Activated CD8-positive, alpha-beta memory T cell treated with anti-CD3 and anti-CD28 coated beads, Interleukin-2, amount 50 U/mL, for 24 hours (primary cell): ENCODE measurements around the gene FKBP8.
"Not testable (repeated sequence)": the region's sequence is repeated elsewhere in the genome, so short reads cannot be mapped to it uniquely, and the experiment has no call there.

Experiments
- DNase-seq: peaks from one replicate; pipeline ENCODE4 v3.0.0-alpha.2; 2020; ENCODE audit errors: extremely low read depth

FKBP8 gene

GRCh38 chr19:18558604-18559003, 15.2 kb upstream of the FKBP8 start:
- no peak for DNase-seq

GRCh38 chr19:18558202-18558555, 14.8 kb upstream of the FKBP8 start:
- DNase-seq: no peak

DNA sequence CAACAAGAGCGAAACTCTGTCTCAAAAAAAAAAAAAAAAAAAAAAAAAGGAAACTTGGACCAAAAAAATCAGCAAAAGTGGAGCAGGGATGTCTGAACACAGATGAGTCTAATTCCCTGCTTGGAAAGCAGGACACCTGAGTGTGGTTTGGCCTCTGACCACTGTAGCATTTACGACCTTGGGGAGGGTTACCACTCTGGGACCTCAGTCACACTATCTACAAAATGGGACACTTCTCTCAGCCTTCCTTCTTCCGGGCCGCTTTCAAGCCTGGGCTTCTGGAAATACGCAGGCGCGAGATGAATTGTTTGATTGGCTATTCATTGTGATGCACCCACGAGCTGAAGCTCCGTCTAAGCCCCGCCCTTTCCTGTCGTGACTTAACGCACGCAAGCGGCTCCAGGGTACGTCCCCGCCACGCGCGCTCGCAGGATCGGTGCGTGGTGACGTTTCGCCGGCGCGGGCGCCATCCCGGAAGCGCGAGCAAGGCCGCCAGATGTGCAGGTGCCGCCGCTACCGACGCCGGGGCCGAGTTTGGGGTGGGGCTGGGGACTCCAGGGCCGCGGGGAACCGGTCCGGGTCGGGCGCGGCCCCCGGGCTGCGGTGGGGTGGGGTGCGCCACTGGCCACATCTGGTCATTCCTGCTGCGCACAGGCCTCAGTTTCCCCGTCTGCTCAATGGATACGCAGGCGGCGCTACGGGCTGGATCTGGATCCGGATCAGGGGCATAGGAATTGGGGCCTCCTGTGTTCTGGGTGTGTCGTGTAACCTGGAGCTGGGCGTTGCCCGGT, 14.2 kb upstream of the FKBP8 start, which contains the start of gene KXD1:
TSS of gene KXD1 (plus strand) at position 460 of the 791 bp plus-strand sequence. CDS start 4,187 bp downstream, outside the sequence.
- peak; percentile 96 for DNase-seq

GRCh38 chr19:18551631-18552030, 8.3 kb upstream of the FKBP8 start:
- no peak for DNase-seq

DNA sequence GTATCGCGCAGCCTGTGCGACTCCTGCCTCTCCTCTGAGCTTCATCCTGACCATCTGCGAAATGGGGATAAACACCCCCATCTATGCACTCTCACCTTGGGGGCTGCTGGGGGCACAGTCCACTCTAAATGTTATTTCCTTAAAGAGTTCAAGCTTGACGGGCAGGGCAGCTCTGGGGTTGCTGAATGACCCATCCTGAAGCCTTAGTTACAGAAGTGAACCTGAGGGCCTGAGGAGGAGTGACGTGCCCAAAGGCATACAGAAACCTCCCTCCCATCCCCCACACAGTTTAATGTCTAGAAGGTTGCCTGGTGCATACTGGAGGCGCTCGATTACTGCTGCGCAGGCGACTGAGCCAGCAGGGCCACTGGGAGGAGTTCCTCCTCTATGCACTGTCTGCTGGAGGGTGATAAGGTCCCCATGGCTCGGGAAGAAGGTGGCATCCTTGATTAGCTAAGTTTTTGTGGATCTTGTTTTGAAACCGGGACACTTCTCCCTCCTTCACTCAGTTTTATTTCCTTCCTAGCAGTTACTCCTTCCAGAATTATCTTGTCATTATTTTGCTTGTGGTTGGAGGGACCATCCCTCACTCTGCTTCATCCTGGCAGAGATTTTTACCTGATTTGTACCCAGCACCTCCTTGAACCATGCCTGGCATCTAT, 572 bp upstream of the FKBP8 start:
- DNase-seq: peak; percentile 39

GRCh38 chr19:18541992-18542940, 1.1 kb downstream of the FKBP8 start:
- no peak for DNase-seq

DNA sequence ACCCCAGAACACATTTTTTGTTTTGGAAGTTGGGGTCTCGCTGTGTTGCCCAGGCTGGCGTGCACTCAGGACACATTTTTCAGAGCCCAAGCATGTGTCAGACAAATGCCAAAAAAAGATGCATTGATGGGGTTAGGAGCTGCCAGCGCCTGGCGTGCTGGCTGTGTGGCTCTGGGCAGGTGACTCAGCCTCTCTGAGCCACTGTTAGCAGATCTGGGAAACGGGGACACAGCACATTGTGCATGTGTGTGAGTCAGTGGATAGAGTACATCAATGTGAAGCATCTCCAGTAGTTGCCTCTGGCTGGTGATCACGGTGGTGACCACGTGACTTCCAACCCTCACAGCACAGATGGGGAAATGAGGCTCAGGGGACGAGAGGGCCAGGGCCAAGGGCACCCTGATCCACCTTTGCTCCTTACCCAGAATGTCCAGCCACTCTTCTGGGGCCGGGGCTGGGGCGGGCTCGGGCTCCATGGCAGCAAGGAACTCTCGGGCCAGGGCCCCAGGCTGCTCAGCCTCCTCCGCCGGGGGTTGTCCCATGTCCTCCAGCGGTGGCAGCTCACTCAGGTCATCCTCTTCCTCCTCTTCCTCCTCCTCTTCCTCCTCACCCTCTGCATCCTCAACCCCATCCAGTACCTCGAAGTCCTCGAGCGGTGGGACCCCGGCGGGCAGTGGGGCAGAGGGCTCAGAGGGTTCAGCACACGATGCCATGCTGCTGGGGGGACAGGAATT, 1.9 kb downstream of the FKBP8 start:
- no peak for DNase-seq

GRCh38 chr19:18540200-18540599, 3.2 kb downstream of the FKBP8 start:
- DNase-seq: not testable (repeated sequence)

DNA sequence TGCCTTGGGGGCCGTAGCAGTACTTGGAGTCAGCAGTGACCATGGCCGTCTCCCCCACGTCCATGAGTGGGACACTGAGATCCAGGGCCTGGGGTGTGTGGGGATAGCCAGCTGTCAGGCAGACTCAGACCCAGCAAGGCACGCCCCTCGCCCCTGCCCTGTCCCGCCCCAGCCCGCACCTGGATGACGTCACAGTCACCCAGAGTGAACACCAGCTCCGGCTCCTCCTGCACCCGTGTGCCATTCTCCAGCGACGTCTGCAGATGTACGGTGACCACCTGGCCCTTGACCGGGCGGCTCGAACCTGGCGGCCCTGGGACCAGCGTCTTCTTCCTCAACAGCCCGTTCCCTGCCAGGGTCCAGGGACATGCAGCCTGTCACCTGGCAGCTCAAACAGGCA, 4.0 kb downstream of the FKBP8 start:
- DNase-seq: no peak

- no peak for DNase-seq
These were observed 5.3 kb downstream of the FKBP8 start for GRCh38 chr19:18538115-18538514.

- no peak for DNase-seq
These were observed 5.9 kb downstream of the FKBP8 start for GRCh38 chr19:18537431-18537830.

DNA sequence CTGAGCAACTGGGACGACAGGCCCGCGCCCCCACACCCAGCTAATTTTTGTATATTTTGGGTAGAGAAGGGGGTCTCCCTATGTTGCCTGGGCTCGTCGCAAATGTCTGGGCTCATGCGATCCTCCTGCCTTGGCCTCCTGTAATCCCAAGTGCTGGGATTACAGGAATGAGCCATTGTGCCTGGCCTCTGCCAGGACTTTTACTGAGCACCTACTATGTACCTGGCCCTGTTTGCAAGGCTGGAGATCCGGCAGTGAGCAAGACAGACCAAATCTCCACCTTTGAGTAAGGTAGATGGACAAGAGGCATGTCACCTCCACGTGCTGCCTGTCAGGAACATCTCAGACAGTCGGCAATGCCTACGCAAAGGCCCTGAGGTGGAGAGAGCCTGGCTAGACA, 6.9 kb downstream of the FKBP8 start:
- DNase-seq: no peak

- no peak for DNase-seq
These were observed 10.3 kb downstream of the FKBP8 start for GRCh38 chr19:18533058-18533457.

GRCh38 chr19:18532168-18532890, 11.0 kb downstream of the FKBP8 start:
- no peak for DNase-seq

- no peak for DNase-seq
These were observed 11.9 kb downstream of the FKBP8 start for GRCh38 chr19:18531485-18531884.

GRCh38 chr19:18529782-18530181, 13.6 kb downstream of the FKBP8 start:
- no peak for DNase-seq

GRCh38 chr19:18526316-18526715, 17.1 kb downstream of the FKBP8 start:
- no peak for DNase-seq

- no peak for DNase-seq
These were observed 19.5 kb downstream of the FKBP8 start for GRCh38 chr19:18523841-18524240.

GRCh38 chr19:18522862-18523440, 20.4 kb downstream of the FKBP8 start:
- DNase-seq: not testable (repeated sequence)

DNA sequence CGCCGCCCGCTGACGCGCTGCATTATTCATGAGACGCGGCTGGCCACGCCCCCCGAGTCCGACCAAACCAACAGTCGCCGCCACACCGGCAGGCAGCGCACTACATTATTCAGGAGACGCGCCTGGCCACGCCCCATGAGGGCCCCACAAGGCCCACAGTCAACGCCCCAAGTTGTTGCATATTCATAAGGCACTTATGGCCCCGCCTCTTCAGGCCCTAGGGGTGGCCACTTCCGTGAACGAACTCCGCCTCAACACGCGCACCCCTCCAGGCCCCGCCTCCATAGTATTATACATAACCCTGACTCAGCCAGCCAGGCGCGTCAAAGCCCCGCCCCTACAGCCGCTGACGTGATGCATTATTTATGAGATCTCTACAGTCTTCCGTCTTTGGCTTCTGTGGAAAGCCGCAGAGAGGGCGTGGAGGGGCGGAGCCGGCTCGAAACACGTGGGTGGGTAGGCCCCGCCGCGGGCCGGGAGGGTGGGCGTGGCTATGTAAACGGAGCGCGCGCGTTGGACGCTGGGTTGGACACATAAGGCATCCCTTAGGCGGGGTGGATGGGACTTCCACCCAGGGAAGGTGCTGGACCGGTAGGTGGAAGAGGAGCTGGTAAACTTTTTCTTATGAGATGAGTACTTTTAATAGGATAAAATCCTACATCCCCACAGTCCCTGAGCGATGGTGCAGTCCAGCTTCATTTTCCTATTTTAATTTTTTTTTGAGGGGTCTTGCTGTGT, 21.1 kb downstream of the FKBP8 start:
- DNase-seq: peak; percentile 100
